ENCODE measurements around the gene IQGAP1.
"Not testable (repeated sequence)": the region's sequence is repeated elsewhere in the genome, so short reads cannot be mapped to it uniquely, and the experiment has no call there.

IQGAP1 gene

DNA sequence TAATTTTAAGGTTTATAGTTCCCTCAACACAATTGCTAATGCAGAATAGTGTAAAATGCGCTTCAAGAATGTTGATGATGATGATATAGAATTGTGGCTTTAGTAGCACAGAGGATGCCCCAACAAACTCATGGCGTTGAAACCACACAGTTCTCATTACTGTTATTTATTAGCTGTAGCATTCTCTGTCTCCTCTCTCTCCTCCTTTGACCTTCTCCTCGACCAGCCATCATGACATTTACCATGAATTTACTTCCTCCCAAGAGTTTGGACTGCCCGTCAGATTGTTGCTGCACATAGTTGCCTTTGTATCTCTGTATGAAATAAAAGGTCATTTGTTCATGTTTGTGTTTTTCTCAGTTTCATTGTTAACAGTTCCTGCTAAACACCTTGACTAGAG lies 113.9 kb downstream of the IQGAP1 start:
- no peaks in the 10 kb centered on the region for H3K4me1 ChIP-seq (ENCODE audit: insufficient read depth, poor library complexity, severe bottlenecking)
- ATAC-seq (ENCODE audit: low read depth) = no peak

DNA sequence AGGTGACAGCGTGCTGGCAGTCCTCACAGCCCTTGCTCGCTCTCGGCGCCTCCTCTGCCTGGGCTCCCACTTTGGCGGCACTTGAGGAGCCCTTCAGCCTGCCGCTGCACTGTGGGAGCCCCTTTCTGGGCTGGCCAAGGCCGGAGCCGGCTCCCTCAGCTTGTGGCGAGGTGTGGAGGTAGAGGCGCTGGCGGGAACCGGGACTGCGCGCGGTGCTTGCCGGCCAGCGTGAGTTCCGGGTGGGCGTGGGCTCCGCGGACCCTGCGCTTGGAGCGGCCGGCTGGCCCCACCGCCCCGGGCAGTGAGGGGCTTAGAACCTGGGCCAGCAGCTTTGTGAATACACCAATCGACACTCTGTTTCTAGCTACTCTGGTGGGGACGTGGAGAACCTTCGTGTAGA lies 122.7 kb downstream of the IQGAP1 start:
- not testable (repeated sequence) for DNase-seq (ENCODE audit: low spot score); ATAC-seq (ENCODE audit: low read depth); H3K27ac ChIP-seq (ENCODE audit: poor library complexity, severe bottlenecking); H3K9me3 ChIP-seq (ENCODE audit: severe bottlenecking); H3K4me1 ChIP-seq (ENCODE audit: insufficient read depth, poor library complexity, severe bottlenecking); H3K27me3 ChIP-seq (ENCODE audit: insufficient read depth, poor library complexity, severe bottlenecking); H3K4me3 ChIP-seq (ENCODE audit: severe bottlenecking); H3K36me3 ChIP-seq (ENCODE audit: low read depth)

More for the DNA sequence above, 113.9 kb downstream of the IQGAP1 start:
- Histone ChIP-seq H3K27me3 (ENCODE audit: insufficient read depth, poor library complexity, severe bottlenecking) (no peaks in the 10 kb centered on the region), H3K4me3 (ENCODE audit: severe bottlenecking) (no peak overlapping the region), H3K9me3 (ENCODE audit: severe bottlenecking) (peaks cover 1% of the 10 kb centered on the region), H3K36me3 (ENCODE audit: low read depth) (peaks cover 53% of the 10 kb centered on the region), H3K27ac (ENCODE audit: poor library complexity, severe bottlenecking) (no peak overlapping the region)
- TF ChIP-seq CTCF (IDR thresholded peaks at IDR 0.05; ENCODE audit: poor library complexity, severe bottlenecking) = no peak
- no peak for DNase-seq (ENCODE audit: low spot score)

DNA sequence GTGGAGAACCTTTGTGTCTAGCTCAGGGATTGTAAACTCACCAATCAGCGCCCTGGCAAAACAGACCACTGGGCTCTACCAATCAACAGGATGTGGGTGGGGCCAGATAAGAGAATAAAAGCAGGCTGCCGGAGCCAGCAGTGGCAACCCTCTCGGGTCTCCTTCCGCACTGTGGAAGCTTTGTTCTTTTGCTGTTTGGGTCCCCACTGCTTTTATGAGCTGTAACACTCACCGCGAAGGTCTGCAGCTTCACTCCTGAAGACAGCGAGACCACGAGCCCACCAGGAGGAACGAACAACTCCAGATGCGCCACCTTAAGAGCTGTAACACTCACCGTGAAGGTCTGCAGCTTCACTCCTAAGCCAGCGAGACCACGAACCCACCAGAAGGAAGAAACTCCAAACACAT lies 123.2 kb downstream of the IQGAP1 start:
- H3K36me3 ChIP-seq (ENCODE audit: low read depth); H3K4me1 ChIP-seq (ENCODE audit: insufficient read depth, poor library complexity, severe bottlenecking); H3K27me3 ChIP-seq (ENCODE audit: insufficient read depth, poor library complexity, severe bottlenecking); H3K4me3 ChIP-seq (ENCODE audit: severe bottlenecking); H3K27ac ChIP-seq (ENCODE audit: poor library complexity, severe bottlenecking); DNase-seq (ENCODE audit: low spot score); ATAC-seq (ENCODE audit: low read depth); H3K9me3 ChIP-seq (ENCODE audit: severe bottlenecking): not testable (repeated sequence)

DNA sequence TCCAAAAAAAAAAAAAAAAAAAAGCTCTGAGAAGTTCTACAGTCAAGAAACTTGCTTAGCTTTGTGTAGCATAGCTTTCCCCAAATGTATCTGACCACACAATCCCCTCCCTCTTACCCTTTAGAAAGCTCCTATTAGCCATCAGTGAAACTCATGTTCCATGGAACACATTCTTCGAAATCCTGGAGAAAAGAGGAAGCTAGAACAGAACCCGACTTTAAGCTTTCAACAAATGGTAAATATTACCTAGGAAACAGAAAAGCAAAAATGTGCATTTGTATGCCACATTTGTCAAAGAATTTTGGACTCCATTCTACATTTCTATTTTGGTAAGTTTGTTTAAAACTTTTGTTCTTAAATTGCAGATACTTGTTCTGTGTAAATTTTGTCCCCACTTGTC lies 124.2 kb downstream of the IQGAP1 start:
- no peak for DNase-seq (ENCODE audit: low spot score)
- no peak for TF ChIP-seq CTCF (IDR thresholded peaks at IDR 0.05; ENCODE audit: poor library complexity, severe bottlenecking)
- Histone ChIP-seq H3K4me1 (ENCODE audit: insufficient read depth, poor library complexity, severe bottlenecking) (no peaks in the 10 kb centered on the region), H3K9me3 (ENCODE audit: severe bottlenecking) (no peaks in the 10 kb centered on the region), H3K27me3 (ENCODE audit: insufficient read depth, poor library complexity, severe bottlenecking) (no peaks in the 10 kb centered on the region), H3K27ac (ENCODE audit: poor library complexity, severe bottlenecking) (no peak overlapping the region), H3K36me3 (ENCODE audit: low read depth) (no peaks in the 10 kb centered on the region), H3K4me3 (ENCODE audit: severe bottlenecking) (no peak overlapping the region)
- no peak for ATAC-seq (ENCODE audit: low read depth)

DNA sequence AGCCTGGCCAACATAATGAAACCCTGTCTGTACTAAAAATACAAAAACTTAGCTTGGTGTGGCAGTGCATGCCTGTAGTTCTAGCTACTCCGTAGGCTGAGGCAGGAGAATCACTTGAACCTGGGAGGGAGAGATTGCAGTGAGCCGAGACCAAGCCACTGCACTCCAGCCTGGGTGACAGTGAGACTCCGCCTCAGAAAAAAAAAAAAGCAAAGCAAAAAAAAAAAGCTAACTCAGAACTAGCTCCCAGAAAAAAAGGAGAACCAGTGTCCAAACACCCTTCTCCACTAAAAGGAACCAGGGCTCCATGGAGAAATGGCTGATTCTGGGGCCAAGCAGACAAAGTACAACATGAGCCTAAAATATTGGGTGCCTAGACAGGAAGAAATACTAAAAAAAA lies 124.9 kb downstream of the IQGAP1 start:
- H3K4me1 ChIP-seq (ENCODE audit: insufficient read depth, poor library complexity, severe bottlenecking) = no peaks in the 10 kb centered on the region
- H3K27ac ChIP-seq (ENCODE audit: poor library complexity, severe bottlenecking) = no peak overlapping the region
- H3K36me3 ChIP-seq (ENCODE audit: low read depth) = no peaks in the 10 kb centered on the region
- no peak overlapping the region for H3K4me3 ChIP-seq (ENCODE audit: severe bottlenecking)
- no peaks in the 10 kb centered on the region for H3K9me3 ChIP-seq (ENCODE audit: severe bottlenecking)
- no peaks in the 10 kb centered on the region for H3K27me3 ChIP-seq (ENCODE audit: insufficient read depth, poor library complexity, severe bottlenecking)
- no peak for TF ChIP-seq CTCF (IDR thresholded peaks at IDR 0.05; ENCODE audit: poor library complexity, severe bottlenecking)
- DNase-seq (ENCODE audit: low spot score) (no peak), ATAC-seq (ENCODE audit: low read depth) (no peak)

DNA sequence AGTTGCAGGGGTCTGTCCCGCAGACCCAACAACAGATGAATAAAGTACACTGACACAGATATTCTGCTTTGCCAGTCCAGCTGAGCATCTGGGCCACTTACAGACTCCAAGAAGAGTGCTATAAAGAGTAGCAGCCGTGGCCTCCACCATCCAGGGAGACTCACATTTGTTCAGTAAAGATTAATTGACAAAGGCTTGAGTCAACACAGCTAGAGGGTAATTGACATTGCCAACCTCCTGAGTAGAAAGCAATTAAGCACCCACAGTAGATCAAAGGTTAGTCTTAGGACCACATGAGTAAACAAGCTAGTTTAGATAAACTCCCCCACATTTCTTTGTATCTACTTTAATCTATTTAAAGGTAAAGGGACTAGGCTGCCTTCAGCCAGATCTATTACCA lies 125.4 kb downstream of the IQGAP1 start:
- no peaks in the 10 kb centered on the region for H3K9me3 ChIP-seq (ENCODE audit: severe bottlenecking)
- H3K4me1 ChIP-seq (ENCODE audit: insufficient read depth, poor library complexity, severe bottlenecking) = no peaks in the 10 kb centered on the region
- DNase-seq (ENCODE audit: low spot score) (no peak), ATAC-seq (ENCODE audit: low read depth) (no peak)
- H3K4me3 ChIP-seq (ENCODE audit: severe bottlenecking) = no peak overlapping the region
- H3K27ac ChIP-seq (ENCODE audit: poor library complexity, severe bottlenecking) = no peak overlapping the region
- H3K36me3 ChIP-seq (ENCODE audit: low read depth) = no peaks in the 10 kb centered on the region
- no peak for TF ChIP-seq CTCF (IDR thresholded peaks at IDR 0.05; ENCODE audit: poor library complexity, severe bottlenecking)
- no peaks in the 10 kb centered on the region for H3K27me3 ChIP-seq (ENCODE audit: insufficient read depth, poor library complexity, severe bottlenecking)

GRCh38 chr15:90513893-90514292 lies 125.9 kb downstream of the IQGAP1 start:
- not testable (repeated sequence) for H3K4me3 ChIP-seq (ENCODE audit: severe bottlenecking); DNase-seq (ENCODE audit: low spot score); H3K9me3 ChIP-seq (ENCODE audit: severe bottlenecking); H3K36me3 ChIP-seq (ENCODE audit: low read depth); ATAC-seq (ENCODE audit: low read depth); H3K27ac ChIP-seq (ENCODE audit: poor library complexity, severe bottlenecking); H3K4me1 ChIP-seq (ENCODE audit: insufficient read depth, poor library complexity, severe bottlenecking); H3K27me3 ChIP-seq (ENCODE audit: insufficient read depth, poor library complexity, severe bottlenecking)

Data from RWPE2 (cell line).